Mesendoderm (in vitro differentiated cells): ENCODE results near the gene MAST2.

Experiments
- DNase-seq: peaks from one replicate; pipeline ENCODE4 v3.0.0; 2013
- H2AK5ac ChIP-seq: 2 replicates; pipeline ENCODE4 v1.6.1; 2013; ENCODE audit warnings: low read length, inconsistent platforms
- H2BK120ac ChIP-seq: 2 replicates; pipeline ENCODE4 v1.6.1; 2013; ENCODE audit warnings: low read depth, mild to moderate bottlenecking, low read length, moderate library complexity, mixed read lengths
- H2BK15ac ChIP-seq: replicated peaks from 2 replicates; pipeline ENCODE4 v1.6.1; 2013; ENCODE audit warnings: low read depth, mild to moderate bottlenecking, moderate library complexity
- H2BK5ac ChIP-seq: 2 replicates; pipeline ENCODE4 v1.6.1; 2013; ENCODE audit warnings: low read length, inconsistent platforms
- H3K18ac ChIP-seq: 2 replicates; pipeline ENCODE4 v1.6.1; 2013; ENCODE audit warnings: mild to moderate bottlenecking, low read length, mixed read lengths
- H3K23ac ChIP-seq: one replicate; pipeline ENCODE4 v1.6.1; 2013; ENCODE audit warnings: low read length
- H3K27ac ChIP-seq: 2 replicates; pipeline ENCODE4 v1.5.1; 2013; ENCODE audit warnings: low read depth, mild to moderate bottlenecking, inconsistent platforms, low read length, moderate library complexity
- H3K27me3 ChIP-seq: 2 replicates; pipeline ENCODE4 v1.6.1; 2013; ENCODE audit warnings: low read length, control low read depth, mild to moderate bottlenecking, inconsistent platforms; ENCODE audit not compliant: insufficient read depth, poor library complexity
- H3K36me3 ChIP-seq: 2 replicates; pipeline ENCODE4 v1.6.1; 2013; ENCODE audit warnings: low read length, inconsistent platforms; ENCODE audit not compliant: control insufficient read depth, insufficient read depth
- H3K4ac ChIP-seq: one replicate; pipeline ENCODE4 v1.6.1; 2013; ENCODE audit warnings: low read depth, mild to moderate bottlenecking, low read length, moderate library complexity
- H3K4me1 ChIP-seq: 2 replicates; pipeline ENCODE4 v1.6.1; 2013; ENCODE audit warnings: low read depth, low read length, inconsistent platforms; ENCODE audit not compliant: control insufficient read depth
- H3K4me2 ChIP-seq: 2 replicates; pipeline ENCODE4 v1.6.1; 2013; ENCODE audit warnings: low read length
- H3K4me3 ChIP-seq: 2 replicates; pipeline ENCODE4 v1.5.1; 2013; ENCODE audit warnings: mild to moderate bottlenecking, low read length
- H3K56ac ChIP-seq: one replicate; pipeline ENCODE4 v1.6.1; 2013; ENCODE audit warnings: low read length
- H3K79me1 ChIP-seq: 2 replicates; pipeline ENCODE4 v1.6.1; 2013; ENCODE audit warnings: low read length, inconsistent platforms
- H3K79me2 ChIP-seq: 2 replicates; pipeline ENCODE4 v1.6.1; 2013; ENCODE audit warnings: mild to moderate bottlenecking, low read length; ENCODE audit not compliant: control insufficient read depth, insufficient read depth
- H3K9ac ChIP-seq: 2 replicates; pipeline ENCODE4 v1.6.1; 2013; ENCODE audit warnings: low read length, inconsistent platforms
- H4K5ac ChIP-seq: one replicate; pipeline ENCODE4 v1.6.1; 2013; ENCODE audit warnings: low read length
- H4K8ac ChIP-seq: one replicate; pipeline ENCODE4 v1.6.1; 2013; ENCODE audit warnings: low read depth, mild to moderate bottlenecking, control low read depth, low read length, moderate library complexity
- WGBS: extraction: QIAGEN DNeasy Blood & Tissue Kit; methylation state at CpG from one replicate; pipeline ENCODE4 v1.1.7; 2013; ENCODE audit warnings: low lambda C conversion rate, missing lambda C conversion rate; ENCODE audit not compliant: insufficient coverage; ENCODE audit errors: extremely low coverage; 5-methylcytosine and 5-hydroxymethylcytosine counted together

The MAST2 gene

DNA sequence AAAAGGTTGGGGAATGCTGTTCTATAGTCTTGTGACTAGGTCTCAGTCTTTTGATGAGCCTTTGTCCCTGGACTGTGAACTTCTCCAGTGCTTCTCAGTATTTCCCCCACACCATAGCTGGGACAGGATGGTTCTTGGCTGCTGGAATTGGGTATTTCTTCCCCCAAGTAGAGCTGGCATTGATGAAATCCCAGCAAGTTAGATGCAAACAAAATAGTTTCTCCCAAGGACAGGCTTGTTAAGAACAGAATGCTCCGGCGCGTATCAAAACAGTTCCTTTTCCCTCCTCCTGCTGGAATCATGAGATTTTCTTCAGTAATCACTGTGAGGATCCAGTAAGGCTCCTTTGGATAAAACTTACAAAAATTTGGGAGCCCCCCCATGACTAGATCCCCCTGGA, 166.5 kb downstream of the MAST2 start:
- H2BK120ac ChIP-seq = no peak overlapping the region
- no peak overlapping the region for H3K9ac ChIP-seq
- H3K4me3 ChIP-seq = no peak overlapping the region
- no peak overlapping the region for H2BK5ac ChIP-seq
- peak overlapping the region; percentile 13 for H3K27ac ChIP-seq
- H3K4me1 ChIP-seq = peaks cover 3% of the 10 kb centered on the region
- WGBS = no CpG with 5 or more reads among the region's 3 CpGs
- no peak overlapping the region for H2BK15ac ChIP-seq
- H3K4ac ChIP-seq = no peak overlapping the region
- H3K79me2 ChIP-seq = no peaks in the 10 kb centered on the region
- no peaks in the 10 kb centered on the region for H3K36me3 ChIP-seq
- no peak overlapping the region for H3K4me2 ChIP-seq
- H3K79me1 ChIP-seq = no peaks in the 10 kb centered on the region
- no peak overlapping the region for H2AK5ac ChIP-seq
- H3K18ac ChIP-seq = peak overlapping the region; percentile 23
- no peak overlapping the region for H4K5ac ChIP-seq
- H3K23ac ChIP-seq = no peak overlapping the region
- no peak overlapping the region for H3K56ac ChIP-seq
- H3K27me3 ChIP-seq = no peaks in the 10 kb centered on the region
- no peak for DNase-seq
- peak overlapping the region; percentile 65 for H4K8ac ChIP-seq

DNA sequence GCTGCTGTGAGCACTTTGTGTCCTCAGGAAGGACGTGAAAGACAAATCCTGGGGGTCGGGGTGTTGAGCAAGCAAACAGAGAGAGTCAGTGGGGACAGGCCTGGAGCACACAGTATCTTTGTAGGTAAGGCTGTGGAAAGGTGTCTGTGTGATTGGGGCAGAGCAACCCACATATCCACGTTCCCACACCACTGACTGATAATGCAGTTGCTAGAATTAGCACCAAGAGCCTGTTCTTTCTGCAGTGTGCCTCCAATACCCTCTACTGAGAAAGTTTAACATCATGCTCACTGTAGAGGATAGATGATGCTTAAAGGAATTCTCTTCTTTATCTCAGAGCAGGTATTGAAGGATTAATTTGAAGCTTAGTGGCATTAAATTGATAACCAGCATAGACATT, 167.9 kb downstream of the MAST2 start:
- Histone ChIP-seq H3K27ac (no peak overlapping the region), H3K79me2 (no peaks in the 10 kb centered on the region), H4K8ac (no peak overlapping the region), H3K4me3 (no peak overlapping the region), H3K4ac (no peak overlapping the region), H3K9ac (no peak overlapping the region), H3K23ac (no peak overlapping the region), H3K4me2 (no peak overlapping the region), H3K4me1 (peaks cover 3% of the 10 kb centered on the region), H3K18ac (no peak overlapping the region), H3K36me3 (no peaks in the 10 kb centered on the region), H3K27me3 (no peaks in the 10 kb centered on the region), H3K56ac (no peak overlapping the region), H2BK15ac (no peak overlapping the region), H3K79me1 (no peaks in the 10 kb centered on the region), H4K5ac (no peak overlapping the region), H2BK120ac (no peak overlapping the region), H2BK5ac (no peak overlapping the region), H2AK5ac (no peak overlapping the region)
- WGBS = no CpG with 5 or more reads among the region's 3 CpGs
- DNase-seq = no peak

DNA sequence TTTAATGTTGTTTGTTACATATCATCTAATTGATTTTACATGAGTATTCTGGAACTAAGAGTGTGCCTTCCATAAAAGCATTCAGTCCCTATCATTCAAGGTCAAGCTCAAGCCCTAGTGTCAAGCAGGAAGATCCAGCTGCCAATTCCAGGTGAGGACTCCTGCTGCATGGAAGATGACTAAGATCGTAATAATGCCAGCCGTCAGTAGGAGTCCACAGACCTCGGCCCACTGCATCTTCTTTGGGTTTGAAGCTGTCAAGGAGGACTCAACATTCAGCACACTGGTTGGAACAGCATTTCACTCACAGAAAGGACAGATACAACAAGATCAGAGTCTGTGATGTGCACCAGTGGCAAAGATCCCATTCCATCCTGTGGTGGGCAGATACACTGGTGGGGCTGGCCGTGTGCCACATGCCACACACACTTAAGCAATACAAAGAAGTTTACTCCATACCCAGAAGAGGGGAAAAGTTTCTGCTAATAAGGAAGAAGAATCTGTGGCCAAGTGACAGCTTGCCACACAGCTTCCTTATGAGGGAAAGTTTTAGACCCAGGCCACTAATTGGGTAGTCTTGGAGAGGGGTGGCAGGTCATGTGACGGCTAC, 168.6 kb downstream of the MAST2 start:
- Histone ChIP-seq H3K36me3 (no peaks in the 10 kb centered on the region), H3K9ac (no peak overlapping the region), H3K4me2 (no peak overlapping the region), H3K4me1 (peaks cover 3% of the 10 kb centered on the region), H3K27me3 (no peaks in the 10 kb centered on the region), H2BK15ac (no peak overlapping the region), H3K18ac (no peak overlapping the region), H4K5ac (no peak overlapping the region), H2BK5ac (no peak overlapping the region), H3K4me3 (no peak overlapping the region), H3K79me1 (no peaks in the 10 kb centered on the region), H3K79me2 (no peaks in the 10 kb centered on the region), H2BK120ac (no peak overlapping the region), H2AK5ac (no peak overlapping the region), H3K4ac (no peak overlapping the region), H4K8ac (no peak overlapping the region), H3K27ac (no peak overlapping the region), H3K23ac (no peak overlapping the region), H3K56ac (no peak overlapping the region)
- no CpG with 5 or more reads among the region's 5 CpGs for WGBS
- DNase-seq = no peak

DNA sequence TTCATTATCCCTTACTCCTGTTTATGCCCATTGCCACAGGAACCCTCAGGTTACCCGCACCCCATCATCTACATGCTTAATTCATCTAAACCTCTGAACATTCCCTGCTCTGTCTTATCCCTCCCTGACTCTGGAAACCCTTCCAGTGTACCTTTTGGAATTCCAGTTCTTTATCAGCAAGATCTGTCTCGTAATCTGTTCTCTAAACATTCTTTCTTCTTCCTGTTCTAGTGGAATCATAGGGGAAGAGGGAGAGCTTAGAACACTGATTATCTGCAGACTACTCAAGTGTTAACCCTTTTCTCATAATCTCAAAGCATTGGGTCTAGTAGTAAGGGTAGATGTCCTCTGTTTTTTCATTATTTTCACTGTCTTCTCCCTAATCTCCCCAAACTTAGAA, 169.2 kb downstream of the MAST2 start:
- Histone ChIP-seq H3K9ac (no peak overlapping the region), H3K4me1 (peaks cover 3% of the 10 kb centered on the region), H2BK5ac (no peak overlapping the region), H3K4me3 (no peak overlapping the region), H3K36me3 (no peaks in the 10 kb centered on the region), H3K56ac (no peak overlapping the region), H3K79me2 (no peaks in the 10 kb centered on the region), H3K79me1 (no peaks in the 10 kb centered on the region), H4K5ac (no peak overlapping the region), H3K27me3 (no peaks in the 10 kb centered on the region), H3K4me2 (no peak overlapping the region), H2BK15ac (no peak overlapping the region), H4K8ac (no peak overlapping the region), H3K27ac (no peak overlapping the region), H2AK5ac (no peak overlapping the region), H3K23ac (no peak overlapping the region), H3K18ac (no peak overlapping the region), H2BK120ac (no peak overlapping the region), H3K4ac (no peak overlapping the region)
- peak; percentile 23 for DNase-seq
- WGBS = no CpG with 5 or more reads among the region's 2 CpGs

DNA sequence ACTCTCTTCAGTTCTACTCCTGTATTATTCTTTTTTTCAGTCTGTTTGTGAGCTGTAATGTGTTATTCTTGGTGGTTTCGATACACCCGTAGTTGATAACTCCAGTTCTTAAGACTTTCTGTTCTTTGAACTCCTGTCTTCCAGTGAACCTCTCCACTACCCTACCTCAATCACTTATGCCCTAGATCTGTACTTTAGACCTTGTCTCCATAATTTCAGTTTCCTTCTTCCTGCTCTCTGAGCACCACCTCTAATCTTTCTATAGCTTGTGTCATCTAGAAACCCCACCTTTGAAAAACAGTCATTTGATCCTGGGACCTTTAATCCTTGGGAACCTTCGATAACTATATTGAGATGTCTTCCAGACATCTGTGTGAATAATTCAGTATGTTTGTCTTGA, 169.7 kb downstream of the MAST2 start:
- Histone ChIP-seq H3K79me1 (no peaks in the 10 kb centered on the region), H3K56ac (no peak overlapping the region), H3K4me2 (no peak overlapping the region), H4K8ac (no peak overlapping the region), H3K9ac (no peak overlapping the region), H3K27ac (no peak overlapping the region), H3K4me1 (peaks cover 3% of the 10 kb centered on the region), H3K23ac (no peak overlapping the region), H2BK5ac (no peak overlapping the region), H3K79me2 (no peaks in the 10 kb centered on the region), H3K4ac (no peak overlapping the region), H3K36me3 (no peaks in the 10 kb centered on the region), H2BK15ac (no peak overlapping the region), H3K18ac (no peak overlapping the region), H2BK120ac (no peak overlapping the region), H3K27me3 (no peaks in the 10 kb centered on the region), H2AK5ac (no peak overlapping the region), H4K5ac (no peak overlapping the region), H3K4me3 (no peak overlapping the region)
- DNase-seq = no peak
- WGBS = no CpG with 5 or more reads among the region's 3 CpGs
